Adrenal gland (tissue), 12 donors: ENCODE results near the gene PASD1. TPM values are rescaled to one million over a fixed set of nuclear protein-coding genes. Genes with fewer than 3 reads are reported as not detected.

ENCODE experiments used
- DNase-seq, 7 donors: peaks; one replicate each; pipeline ENCODE4 v3.0.0-alpha.2; 2019 to 2020
- H3K27ac ChIP-seq, 5 donors: fragments of 200-600 bp; sonication (generic) in 4 of 5; 1 replicate in 3 of 5; 2 replicates in 2 of 5; pipeline versions ENCODE4 v1.5.1 to v1.8.0; 2016 to 2020; ENCODE audit warnings: mild to moderate bottlenecking in 1 of 5
- H3K27me3 ChIP-seq: fragments of 200-600 bp; 2 replicates; pipeline ENCODE4 v1.8.0; 2021
- H3K36me3 ChIP-seq, 2 donors: fragments of 200-600 bp; replicated peaks in 1 of 2; 1 replicate in 1 of 2; 2 replicates in 1 of 2; pipeline versions ENCODE4 v1.5.1 to v1.8.0; 2018 to 2022
- H3K4me1 ChIP-seq, 2 donors: fragments of 200-600 bp; replicated peaks in 1 of 2; 1 replicate in 1 of 2; 2 replicates in 1 of 2; pipeline versions ENCODE4 v1.5.1 to v1.8.0; 2018 to 2021
- H3K4me3 ChIP-seq, 4 donors: fragments of 200-600 bp; sonication (generic) in 3 of 4; one replicate each; pipeline ENCODE4 v1.5.1; 2016 to 2018
- H3K9me3 ChIP-seq, 3 donors: fragments of 200-600 bp; sonication (generic) in 1 of 3; replicated peaks in 1 of 3; 1 replicate in 2 of 3; 2 replicates in 1 of 3; pipeline versions ENCODE4 v1.5.1 to v1.8.0; 2016 to 2021
- CTCF ChIP-seq, 6 experiments: fragments of 450-650 bp in 4 of 6; fragments of 200-600 bp in 2 of 6; sonication (generic) in 1 of 6; IDR thresholded peaks; 1 replicate in 5 of 6; 2 replicates in 1 of 6; pipeline versions ENCODE4 v1.5.1 to v1.8.0; 2016 to 2021; ENCODE audit warnings: antibody characterized with exemption in 6 of 6, mild to moderate bottlenecking in 2 of 6, moderate library complexity in 1 of 6
- POLR2A ChIP-seq, 2 donors: fragments of 450-650 bp; IDR thresholded peaks; one replicate each; pipeline ENCODE4 v1.6.1; 2017; ENCODE audit warnings: antibody characterized with exemption in 2 of 2, mild to moderate bottlenecking in 2 of 2, moderate library complexity in 1 of 2
- WGBS, 4 donors: extraction: QIAGEN DNeasy Blood & Tissue Kit in 2 of 4; methylation state at CpG; one replicate each; pipeline versions ENCODE4 v1.1.5 to v1.1.7; 2013 to 2017; 5-methylcytosine and 5-hydroxymethylcytosine counted together
- intact Hi-C, 2 donors: fragments of 100-400 bp; cut with DNase I; formaldehyde crosslinking; loops; one replicate each; pipeline versions ENCODE4 v1.14.1 to v1.15.0; 2022 to 2023
- polyA plus RNA-seq, 3 donors: library from polyadenylated mRNA; stranded (reverse); fragments of 200-250 nt in 2 of 3; fragments of 350-450 nt in 1 of 3; fragmentation: Illumina TruSeq in 1 of 3; extraction: RNeasy Lipid Tissue Mini Kit (QIAGEN cat#74804) in 1 of 3; gene quantifications; one replicate each; pipeline ENCODE4 v1.2.3, GENCODE V29; 2013 to 2014
- total RNA-seq, 9 donors: library from RNA; depleted of rRNA in 4 of 9; stranded (reverse); fragments of >200 nt in 4 of 9; fragments of 120-200 nt in 1 of 9; fragmentation: NEBNext Ultra II Directional in 1 of 9; extraction: Animal tissue kit (Norgen Biotek cat#: 25700) in 1 of 9; gene quantifications; one replicate each; pipeline versions ENCODE4 v1.1.0 to v1.2.4, GENCODE V29; 2013 to 2023
- donor health status: healthy with polysubstance abuse.
- donor health status: Bipolar disorder and iron deficiency.
- donor health status: DM: yes; HTN: yes; CAD: no.
- donor health status: DM: no; HTN: no; CAD: no.
- donor health status: DM: no; HTN: no; CAD: no.
- donor health status: DM: yes; HTN: yes; CAD: no.

PASD1 gene
- total and polyA plus RNA-seq, 12 donors = 0.17 TPM; not detected in 11

DNA sequence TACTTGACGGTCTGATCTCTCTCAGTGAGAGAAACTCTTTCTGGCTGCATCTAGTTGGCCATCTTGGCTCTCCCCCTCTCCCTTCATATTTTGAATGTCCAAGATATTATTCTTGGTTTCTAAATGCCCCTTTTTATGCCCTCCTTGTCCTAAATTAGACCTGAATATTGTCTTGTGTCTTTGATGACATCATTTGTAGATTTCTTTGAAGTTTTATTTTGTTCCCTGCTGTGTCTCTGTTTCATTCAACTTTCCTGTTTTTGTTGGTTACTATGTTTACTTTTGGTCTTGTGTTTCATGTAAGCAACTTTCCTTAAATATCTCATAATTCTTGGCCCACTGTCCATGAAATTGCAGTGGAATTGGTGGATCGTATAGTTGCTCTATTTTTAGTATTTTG, 46.1 kb upstream of the PASD1 start:
- H3K4me3 ChIP-seq = no peak overlapping the region
- H3K27me3 ChIP-seq = no peaks in the 10 kb centered on the region
- H3K9me3 ChIP-seq = no peaks in the 10 kb centered on the region
- intact Hi-C loops = no loop called here
- 60 to 74% (median 66%) methylated on average over 2 of the region's 2 CpGs for WGBS, 4 donors
- H3K4me1 ChIP-seq = no peaks in the 10 kb centered on the region
- DNase-seq = no peak
- H3K27ac ChIP-seq = no peak overlapping the region
- TF ChIP-seq CTCF (IDR thresholded peaks at IDR 0.05) (no peak), POLR2A (IDR thresholded peaks at IDR 0.05) (no peak)
- H3K36me3 ChIP-seq = no peaks in the 10 kb centered on the region

- TF ChIP-seq POLR2A (IDR thresholded peaks at IDR 0.05) = no peak
- no peak for TF ChIP-seq CTCF (IDR thresholded peaks at IDR 0.05)
- Histone ChIP-seq H3K27me3 (peaks cover 6% of the 10 kb centered on the region), H3K4me1 (no peaks in the 10 kb centered on the region), H3K36me3 (no peaks in the 10 kb centered on the region), H3K27ac (no peak overlapping the region), H3K9me3 (no peaks in the 10 kb centered on the region), H3K4me3 (no peak overlapping the region)
- 56 to 73% (median 61%) methylated on average over 2 of the region's 2 CpGs for whole genome bisulfite sequencing, 4 donors
- intact Hi-C loops = no loop called here
- DNase-seq = no peak
Observed at GRCh38 chrX:151523351-151523750, 40.1 kb upstream of the PASD1 start.

DNA sequence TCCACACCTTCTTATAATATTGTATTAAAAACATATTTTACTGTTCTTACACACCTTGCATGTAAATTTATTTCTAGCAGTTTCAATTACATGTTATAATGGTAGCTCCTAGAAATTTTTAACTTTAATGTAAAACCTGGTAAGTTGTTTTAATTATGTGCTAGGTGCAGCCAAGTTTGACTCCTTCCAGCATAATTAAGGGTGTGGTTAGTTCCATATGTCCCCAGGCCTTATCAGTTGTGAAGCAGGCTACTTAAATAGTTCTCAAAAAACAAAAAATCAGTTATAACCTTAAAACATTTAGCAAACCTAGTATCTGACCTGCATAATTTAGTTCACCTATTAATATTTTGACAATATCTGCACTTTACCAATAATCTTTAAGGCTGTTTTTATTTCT, 26.9 kb upstream of the PASD1 start:
- DNase-seq = no peak
- H3K27me3 ChIP-seq = peaks cover 7% of the 10 kb centered on the region
- no peaks in the 10 kb centered on the region for H3K36me3 ChIP-seq
- no peak overlapping the region for H3K4me3 ChIP-seq
- no peaks in the 10 kb centered on the region for H3K9me3 ChIP-seq
- intact Hi-C loops = no loop called here
- no peak overlapping the region for H3K27ac ChIP-seq
- H3K4me1 ChIP-seq = no peaks in the 10 kb centered on the region
- TF ChIP-seq POLR2A (IDR thresholded peaks at IDR 0.05) (no peak), CTCF (IDR thresholded peaks at IDR 0.05) (no peak)

GRCh38 chrX:151537572-151537971, 25.9 kb upstream of the PASD1 start:
- intact Hi-C loops = no loop called here
- Histone ChIP-seq H3K27me3 (peaks cover 4% of the 10 kb centered on the region), H3K27ac (no peak overlapping the region), H3K36me3 (no peaks in the 10 kb centered on the region), H3K4me1 (no peaks in the 10 kb centered on the region), H3K9me3 (no peaks in the 10 kb centered on the region), H3K4me3 (no peak overlapping the region)
- WGBS, 4 donors = 61 to 88% (median 65%) methylated on average over 1 of the region's 1 CpG
- TF ChIP-seq CTCF (IDR thresholded peaks at IDR 0.05) = no peak
- TF ChIP-seq POLR2A (IDR thresholded peaks at IDR 0.05) = no peak
- DNase-seq = no peak
